CD4-positive, alpha-beta T cell (primary cell): ENCODE data around the gene TAT. TPM values are rescaled to one million over a fixed set of nuclear protein-coding genes. Genes with fewer than 3 reads are reported as not detected.

Experiments
- ATAC-seq: fragments of 200-7000 bp; cut with Tn5 transposase; one replicate; pipeline ENCODE4 v1.10.0; 2022; ENCODE audit warnings: mild to moderate bottlenecking; ENCODE audit not compliant: poor library complexity
- CTCF ChIA-PET: fragments of 350-600 bp; sonication (Branson Sonifier 250); formaldehyde crosslinking; loops from one replicate; lab custom pipeline; 2021; ENCODE audit warnings: antibody characterized with exemption, inconsistent platforms; lab: Charles Lee
- POLR2A ChIA-PET: fragments of 350-600 bp; sonication (Branson Sonifier 250); formaldehyde crosslinking; loops from one replicate; lab custom pipeline; 2021; ENCODE audit warnings: antibody characterized with exemption, inconsistent platforms; lab: Charles Lee
- DNase-seq, 14 experiments: peaks; one replicate each; pipeline ENCODE4 v3.0.0-alpha.2; 2013 to 2020; ENCODE audit warnings: mixed read lengths in 2 of 14
- H3K27ac ChIP-seq, 2 donors: one replicate each; pipeline versions ENCODE4 v1.5.1 to v1.7.0; 2013; ENCODE audit warnings: low read length in 2 of 2, low read depth in 1 of 2, mild to moderate bottlenecking in 1 of 2
- H3K27me3 ChIP-seq, 2 experiments: 1 replicate in 1 of 2; 2 replicates in 1 of 2; pipeline versions ENCODE4 v1.6.1 to v1.7.0; 2013; ENCODE audit warnings: low read length in 2 of 2, control low read depth in 1 of 2, mild to moderate bottlenecking in 1 of 2, moderate library complexity in 1 of 2; ENCODE audit not compliant: insufficient read depth in 2 of 2, control insufficient read depth in 1 of 2
- H3K36me3 ChIP-seq: one replicate; pipeline ENCODE4 v1.6.1; 2013; ENCODE audit warnings: low read length, control low read depth; ENCODE audit not compliant: insufficient read depth
- H3K4me1 ChIP-seq: one replicate; pipeline ENCODE4 v1.6.1; 2013; ENCODE audit warnings: low read length, control low read depth; ENCODE audit not compliant: insufficient read depth
- H3K4me3 ChIP-seq: one replicate; pipeline ENCODE4 v1.5.1; 2013; ENCODE audit warnings: mild to moderate bottlenecking, low read length, moderate library complexity
- H3K9me3 ChIP-seq, 2 experiments: 1 replicate in 1 of 2; 2 replicates in 1 of 2; pipeline versions ENCODE4 v1.6.1 to v1.7.0; 2013; ENCODE audit warnings: low read length in 2 of 2, mild to moderate bottlenecking in 2 of 2, control low read depth in 1 of 2, moderate library complexity in 1 of 2; ENCODE audit not compliant: control insufficient read depth in 1 of 2, insufficient read depth in 1 of 2
- H3K27ac Mint-ChIP-seq: one replicate; pipeline ENCODE4 v1.8.0; 2020; ENCODE audit warnings: mixed read lengths
- H3K27me3 Mint-ChIP-seq: one replicate; pipeline ENCODE4 v1.8.0; 2021; ENCODE audit warnings: mixed read lengths
- H3K36me3 Mint-ChIP-seq: one replicate; pipeline ENCODE4 v1.8.0; 2021; ENCODE audit warnings: low read depth, mixed read lengths
- H3K4me1 Mint-ChIP-seq: one replicate; pipeline ENCODE4 v1.8.0; 2021; ENCODE audit warnings: low read depth, mixed read lengths
- H3K4me3 Mint-ChIP-seq: one replicate; pipeline ENCODE4 v1.8.0; 2020; ENCODE audit warnings: mild to moderate bottlenecking, mixed read lengths
- H3K9me3 Mint-ChIP-seq: one replicate; pipeline ENCODE4 v1.8.0; 2020; ENCODE audit warnings: mixed read lengths
- intact Hi-C, 2 experiments: fragments of 100-400 bp; cut with DNase I in 1 of 2; cut with micrococcal nuclease in 1 of 2; formaldehyde crosslinking; loops; one replicate each; pipeline versions ENCODE4 v1.15.1 to v1.9.0; 2023 to 2025; cut with DNase I, micrococcal nuclease
- total RNA-seq, 174 experiments: library from RNA in 2 of 174; stranded (reverse) in 2 of 174; gene quantifications; one replicate each; pipeline ENCODE4 v1.2.3 and lab custom pipeline; 2021 to 2026
- TF ChIP-seq, protein P1 (sequence below): fragments of 200-600 bp; IDR thresholded peaks from one replicate; pipeline ENCODE4 v1.8.0; 2022; ENCODE audit warnings: antibody characterized with exemption, mild to moderate bottlenecking

The TAT gene
- total RNA-seq, 2 experiments from 2014 or later, result not detected

DNA sequence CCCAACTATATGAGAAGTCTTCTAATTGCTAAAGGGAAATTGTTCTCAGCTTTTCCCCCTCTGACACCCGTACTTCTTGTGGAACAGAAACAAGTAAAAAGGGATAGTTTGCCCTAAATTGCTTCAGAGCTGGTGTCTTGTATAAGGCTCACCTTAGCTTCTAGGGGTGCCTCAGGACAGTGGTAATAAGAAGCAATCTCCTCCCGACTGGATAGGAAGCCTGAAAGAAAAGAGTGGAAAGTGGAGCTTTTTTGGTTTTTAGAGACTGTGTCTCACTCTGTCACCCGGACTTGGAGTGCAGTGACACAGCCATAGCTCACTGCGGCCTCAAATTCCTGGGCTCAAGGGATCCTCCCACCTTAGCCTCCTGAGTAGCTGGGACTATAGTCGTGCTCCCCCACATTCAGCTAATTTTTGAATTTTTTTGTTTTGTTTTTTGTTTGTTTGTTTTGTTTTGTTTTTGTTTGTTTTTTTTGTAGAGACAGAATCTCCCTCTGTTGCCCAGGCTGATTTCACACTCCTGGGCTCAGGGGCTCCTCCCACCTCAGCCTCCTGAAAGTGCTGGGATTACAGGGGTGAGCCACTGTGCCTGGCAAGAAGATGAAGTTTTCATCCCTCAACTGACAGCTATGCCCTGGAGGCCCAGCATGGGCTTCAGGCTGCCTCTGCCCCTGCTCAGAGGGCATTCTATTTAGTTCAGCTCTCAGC is 3.4 kb downstream of the TAT start:
- intact Hi-C loops, result no loop called here
- H3K4me3 Mint-ChIP-seq, result no peak overlapping the region
- no peak for DNase-seq
- H3K27ac Mint-ChIP-seq, result no peak overlapping the region
- H3K36me3 Mint-ChIP-seq, result no peaks in the 10 kb centered on the region
- Histone ChIP-seq H3K9me3 (no peaks in the 10 kb centered on the region), H3K36me3 (no peaks in the 10 kb centered on the region), H3K27me3 (peaks cover 0 to 5% of the 10 kb centered on the region in 2 experiments), H3K27ac (no peak overlapping the region), H3K4me1 (no peaks in the 10 kb centered on the region), H3K4me3 (no peak overlapping the region)
- no peaks in the 10 kb centered on the region for H3K4me1 Mint-ChIP-seq
- H3K27me3 Mint-ChIP-seq, result peaks cover 37% of the 10 kb centered on the region
- ChIA-PET POLR2A (no interaction called here), CTCF (interaction anchor here (1.9 kb wide), 1 partner anchor 8 kb away, joined by 8 read pairs; no protein-coding TSS in a partner anchor)
- no peaks in the 10 kb centered on the region for H3K9me3 Mint-ChIP-seq
- ATAC-seq, result no peak
- TF ChIP-seq, protein P1, sequence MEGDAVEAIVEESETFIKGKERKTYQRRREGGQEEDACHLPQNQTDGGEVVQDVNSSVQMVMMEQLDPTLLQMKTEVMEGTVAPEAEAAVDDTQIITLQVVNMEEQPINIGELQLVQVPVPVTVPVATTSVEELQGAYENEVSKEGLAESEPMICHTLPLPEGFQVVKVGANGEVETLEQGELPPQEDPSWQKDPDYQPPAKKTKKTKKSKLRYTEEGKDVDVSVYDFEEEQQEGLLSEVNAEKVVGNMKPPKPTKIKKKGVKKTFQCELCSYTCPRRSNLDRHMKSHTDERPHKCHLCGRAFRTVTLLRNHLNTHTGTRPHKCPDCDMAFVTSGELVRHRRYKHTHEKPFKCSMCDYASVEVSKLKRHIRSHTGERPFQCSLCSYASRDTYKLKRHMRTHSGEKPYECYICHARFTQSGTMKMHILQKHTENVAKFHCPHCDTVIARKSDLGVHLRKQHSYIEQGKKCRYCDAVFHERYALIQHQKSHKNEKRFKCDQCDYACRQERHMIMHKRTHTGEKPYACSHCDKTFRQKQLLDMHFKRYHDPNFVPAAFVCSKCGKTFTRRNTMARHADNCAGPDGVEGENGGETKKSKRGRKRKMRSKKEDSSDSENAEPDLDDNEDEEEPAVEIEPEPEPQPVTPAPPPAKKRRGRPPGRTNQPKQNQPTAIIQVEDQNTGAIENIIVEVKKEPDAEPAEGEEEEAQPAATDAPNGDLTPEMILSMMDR, result no peak

DNA sequence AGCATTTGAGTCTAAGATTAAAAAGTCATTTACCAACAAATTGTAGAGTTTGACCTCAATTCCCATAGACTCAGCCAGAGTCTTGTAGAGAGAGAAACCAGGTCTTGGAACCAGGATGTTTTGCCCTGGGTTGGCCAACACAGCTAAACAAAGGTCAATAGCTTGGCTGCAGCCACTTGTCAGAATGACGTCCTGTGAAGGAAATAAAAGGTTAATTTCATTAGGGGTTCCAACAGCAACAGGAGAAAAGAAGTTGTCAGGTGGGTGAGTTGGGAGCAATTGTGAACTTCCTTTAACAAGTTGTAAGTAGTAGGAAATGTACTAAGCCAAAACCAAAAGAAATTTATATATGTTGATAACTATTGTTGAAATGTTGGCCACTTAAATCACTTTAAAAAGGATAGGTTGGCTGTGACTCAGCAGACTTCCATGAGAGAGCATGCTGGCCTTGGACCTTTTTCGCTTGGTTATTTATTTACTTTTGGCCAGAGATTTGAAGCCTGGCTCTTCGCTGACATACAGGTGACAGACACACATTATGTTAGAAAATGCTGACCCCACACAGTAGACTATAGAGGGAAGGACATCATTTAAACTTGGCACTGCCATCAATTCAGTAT is 4.3 kb downstream of the TAT start:
- H3K27me3 ChIP-seq, result no peaks in the 10 kb centered on the region
- no peak overlapping the region for H3K27ac Mint-ChIP-seq
- TF ChIP-seq, protein P1, result no peak
- peaks cover 35% of the 10 kb centered on the region for H3K27me3 Mint-ChIP-seq
- H3K4me3 ChIP-seq, result no peak overlapping the region
- DNase-seq (no peak), ATAC-seq (no peak)
- POLR2A ChIA-PET, result interaction anchor here (0.6 kb wide), 1 partner anchor 12 kb away, joined by 3 read pairs; no protein-coding TSS in a partner anchor
- H3K27ac ChIP-seq, result no peak overlapping the region
- no peaks in the 10 kb centered on the region for H3K36me3 ChIP-seq
- no peaks in the 10 kb centered on the region for H3K36me3 Mint-ChIP-seq
- H3K4me1 Mint-ChIP-seq, result no peaks in the 10 kb centered on the region
- H3K4me1 ChIP-seq, result no peaks in the 10 kb centered on the region
- H3K9me3 ChIP-seq, result no peaks in the 10 kb centered on the region
- no peaks in the 10 kb centered on the region for H3K9me3 Mint-ChIP-seq
- no peak overlapping the region for H3K4me3 Mint-ChIP-seq
- CTCF ChIA-PET, result interaction anchor here (1.1 kb wide), 1 partner anchor 38 kb away, joined by 5 read pairs; no protein-coding TSS in a partner anchor
- intact Hi-C loops, result no loop called here

DNA sequence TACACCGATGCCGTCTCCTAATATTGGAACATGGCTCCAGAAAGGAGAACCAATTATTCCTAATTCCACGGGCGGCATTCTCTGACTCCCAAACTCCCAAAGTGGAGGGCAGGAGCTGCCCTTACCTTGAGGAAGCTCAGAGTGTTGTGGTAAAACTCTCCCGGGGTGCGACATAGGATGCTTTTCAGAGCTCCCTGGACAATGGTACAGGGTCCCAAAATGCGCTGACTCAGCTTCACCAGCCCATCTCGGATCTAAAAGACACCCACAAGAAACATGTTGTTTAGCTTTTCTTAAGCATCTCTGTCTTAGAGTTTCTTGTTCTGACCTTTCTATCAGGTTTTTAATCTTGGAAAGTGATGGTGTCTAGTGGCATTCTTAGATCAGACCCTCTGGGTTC is 6.7 kb downstream of the TAT start:
- H3K4me1 Mint-ChIP-seq, result peaks cover 10% of the 10 kb centered on the region
- DNase-seq (no peak), ATAC-seq (no peak)
- intact Hi-C loops, result no loop called here
- TF ChIP-seq, protein P1, result no peak
- H3K27ac Mint-ChIP-seq, result no peak overlapping the region
- Histone ChIP-seq H3K36me3 (no peaks in the 10 kb centered on the region), H3K9me3 (no peaks in the 10 kb centered on the region), H3K27ac (no peak overlapping the region), H3K4me3 (no peak overlapping the region), H3K27me3 (no peaks in the 10 kb centered on the region), H3K4me1 (peaks cover 9% of the 10 kb centered on the region)
- ChIA-PET CTCF (no interaction called here), POLR2A (no interaction called here)
- no peaks in the 10 kb centered on the region for H3K9me3 Mint-ChIP-seq
- H3K36me3 Mint-ChIP-seq, result peaks cover 4% of the 10 kb centered on the region
- H3K4me3 Mint-ChIP-seq, result no peak overlapping the region
- H3K27me3 Mint-ChIP-seq, result peaks cover 17% of the 10 kb centered on the region
